CD4-positive, alpha-beta T cell (primary cell): ENCODE measurements around the gene AAMP. TPM values are rescaled to one million over a fixed set of nuclear protein-coding genes. Genes with fewer than 3 reads are reported as not detected.

ENCODE experiments used
- ATAC-seq: fragments of 200-7000 bp; cut with Tn5 transposase; one replicate; pipeline ENCODE4 v1.10.0; 2022; ENCODE audit warnings: mild to moderate bottlenecking; ENCODE audit not compliant: poor library complexity
- CTCF ChIA-PET: fragments of 350-600 bp; sonication (Branson Sonifier 250); formaldehyde crosslinking; loops from one replicate; lab custom pipeline; 2021; ENCODE audit warnings: antibody characterized with exemption, inconsistent platforms; lab: Charles Lee
- POLR2A ChIA-PET: fragments of 350-600 bp; sonication (Branson Sonifier 250); formaldehyde crosslinking; loops from one replicate; lab custom pipeline; 2021; ENCODE audit warnings: antibody characterized with exemption, inconsistent platforms; lab: Charles Lee
- DNase-seq, 14 experiments: peaks; one replicate each; pipeline ENCODE4 v3.0.0-alpha.2; 2013 to 2020; ENCODE audit warnings: mixed read lengths in 2 of 14
- H3K27ac ChIP-seq, 2 donors: one replicate each; pipeline versions ENCODE4 v1.5.1 to v1.7.0; 2013; ENCODE audit warnings: low read length in 2 of 2, low read depth in 1 of 2, mild to moderate bottlenecking in 1 of 2
- H3K27me3 ChIP-seq, 2 experiments: 1 replicate in 1 of 2; 2 replicates in 1 of 2; pipeline versions ENCODE4 v1.6.1 to v1.7.0; 2013; ENCODE audit warnings: low read length in 2 of 2, control low read depth in 1 of 2, mild to moderate bottlenecking in 1 of 2, moderate library complexity in 1 of 2; ENCODE audit not compliant: insufficient read depth in 2 of 2, control insufficient read depth in 1 of 2
- H3K36me3 ChIP-seq: one replicate; pipeline ENCODE4 v1.6.1; 2013; ENCODE audit warnings: low read length, control low read depth; ENCODE audit not compliant: insufficient read depth
- H3K4me1 ChIP-seq: one replicate; pipeline ENCODE4 v1.6.1; 2013; ENCODE audit warnings: low read length, control low read depth; ENCODE audit not compliant: insufficient read depth
- H3K4me3 ChIP-seq: one replicate; pipeline ENCODE4 v1.5.1; 2013; ENCODE audit warnings: mild to moderate bottlenecking, low read length, moderate library complexity
- H3K9me3 ChIP-seq, 2 experiments: 1 replicate in 1 of 2; 2 replicates in 1 of 2; pipeline versions ENCODE4 v1.6.1 to v1.7.0; 2013; ENCODE audit warnings: low read length in 2 of 2, mild to moderate bottlenecking in 2 of 2, control low read depth in 1 of 2, moderate library complexity in 1 of 2; ENCODE audit not compliant: control insufficient read depth in 1 of 2, insufficient read depth in 1 of 2
- H3K27ac Mint-ChIP-seq: one replicate; pipeline ENCODE4 v1.8.0; 2020; ENCODE audit warnings: mixed read lengths
- H3K27me3 Mint-ChIP-seq: one replicate; pipeline ENCODE4 v1.8.0; 2021; ENCODE audit warnings: mixed read lengths
- H3K36me3 Mint-ChIP-seq: one replicate; pipeline ENCODE4 v1.8.0; 2021; ENCODE audit warnings: low read depth, mixed read lengths
- H3K4me1 Mint-ChIP-seq: one replicate; pipeline ENCODE4 v1.8.0; 2021; ENCODE audit warnings: low read depth, mixed read lengths
- H3K4me3 Mint-ChIP-seq: one replicate; pipeline ENCODE4 v1.8.0; 2020; ENCODE audit warnings: mild to moderate bottlenecking, mixed read lengths
- H3K9me3 Mint-ChIP-seq: one replicate; pipeline ENCODE4 v1.8.0; 2020; ENCODE audit warnings: mixed read lengths
- intact Hi-C, 2 experiments: fragments of 100-400 bp; cut with DNase I in 1 of 2; cut with micrococcal nuclease in 1 of 2; formaldehyde crosslinking; loops; one replicate each; pipeline versions ENCODE4 v1.15.1 to v1.9.0; 2023 to 2025; cut with DNase I, micrococcal nuclease
- total RNA-seq, 174 experiments: library from RNA in 2 of 174; stranded (reverse) in 2 of 174; gene quantifications; one replicate each; pipeline ENCODE4 v1.2.3 and lab custom pipeline; 2021 to 2026
- TF ChIP-seq, protein P1 (sequence below): fragments of 200-600 bp; IDR thresholded peaks from one replicate; pipeline ENCODE4 v1.8.0; 2022; ENCODE audit warnings: antibody characterized with exemption, mild to moderate bottlenecking

Gene AAMP
- total RNA-seq, 2 experiments from 2014 or later = 40.2 to 42.5 TPM

GRCh38 chr2:218262631-218263586 is 7.0 kb downstream of the AAMP start:
- no peak overlapping the region for H3K27ac Mint-ChIP-seq
- H3K4me3 ChIP-seq = no peak overlapping the region
- no peak for DNase-seq
- H3K9me3 Mint-ChIP-seq = no peaks in the 10 kb centered on the region
- peaks cover 38% of the 10 kb centered on the region for H3K4me1 ChIP-seq
- peaks cover 49% of the 10 kb centered on the region for H3K36me3 ChIP-seq
- H3K27me3 Mint-ChIP-seq = no peaks in the 10 kb centered on the region
- ATAC-seq = no peak
- ChIA-PET CTCF (no interaction called here), POLR2A (interaction anchor here (0.5 kb wide), 1 partner anchor 34 kb away, joined by 3 read pairs; no protein-coding TSS in a partner anchor)
- no peaks in the 10 kb centered on the region for H3K27me3 ChIP-seq
- H3K36me3 Mint-ChIP-seq = peaks cover 35% of the 10 kb centered on the region
- H3K4me1 Mint-ChIP-seq = peaks cover 15% of the 10 kb centered on the region
- H3K9me3 ChIP-seq = no peaks in the 10 kb centered on the region
- H3K4me3 Mint-ChIP-seq = no peak overlapping the region
- no peak overlapping the region for H3K27ac ChIP-seq
- intact Hi-C loops = no loop called here
- TF ChIP-seq, protein P1, sequence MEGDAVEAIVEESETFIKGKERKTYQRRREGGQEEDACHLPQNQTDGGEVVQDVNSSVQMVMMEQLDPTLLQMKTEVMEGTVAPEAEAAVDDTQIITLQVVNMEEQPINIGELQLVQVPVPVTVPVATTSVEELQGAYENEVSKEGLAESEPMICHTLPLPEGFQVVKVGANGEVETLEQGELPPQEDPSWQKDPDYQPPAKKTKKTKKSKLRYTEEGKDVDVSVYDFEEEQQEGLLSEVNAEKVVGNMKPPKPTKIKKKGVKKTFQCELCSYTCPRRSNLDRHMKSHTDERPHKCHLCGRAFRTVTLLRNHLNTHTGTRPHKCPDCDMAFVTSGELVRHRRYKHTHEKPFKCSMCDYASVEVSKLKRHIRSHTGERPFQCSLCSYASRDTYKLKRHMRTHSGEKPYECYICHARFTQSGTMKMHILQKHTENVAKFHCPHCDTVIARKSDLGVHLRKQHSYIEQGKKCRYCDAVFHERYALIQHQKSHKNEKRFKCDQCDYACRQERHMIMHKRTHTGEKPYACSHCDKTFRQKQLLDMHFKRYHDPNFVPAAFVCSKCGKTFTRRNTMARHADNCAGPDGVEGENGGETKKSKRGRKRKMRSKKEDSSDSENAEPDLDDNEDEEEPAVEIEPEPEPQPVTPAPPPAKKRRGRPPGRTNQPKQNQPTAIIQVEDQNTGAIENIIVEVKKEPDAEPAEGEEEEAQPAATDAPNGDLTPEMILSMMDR = no peak

DNA sequence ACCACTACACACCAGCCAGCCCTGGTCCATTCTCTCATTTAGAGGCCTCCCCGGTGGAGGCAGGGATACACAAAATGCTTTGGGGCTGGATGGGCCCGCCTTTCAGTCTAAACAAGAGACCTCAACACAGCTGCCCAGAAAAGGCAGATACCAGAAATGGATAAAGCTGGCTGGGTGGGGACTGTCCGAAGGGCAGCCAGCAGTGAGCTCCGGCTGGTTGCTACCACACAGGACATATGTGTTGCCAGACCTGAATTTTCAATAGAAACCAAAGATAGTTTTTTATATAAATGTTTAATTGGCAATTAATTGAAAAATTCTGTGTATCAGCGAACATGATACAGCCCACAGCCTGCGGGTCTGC is 7.7 kb downstream of the AAMP start:
- intact Hi-C loops = no loop called here
- H3K4me1 ChIP-seq = peaks cover 39% of the 10 kb centered on the region
- POLR2A ChIA-PET = interaction anchor here (1.6 kb wide), 1 partner anchor 36 kb away, joined by 5 read pairs; no protein-coding TSS in a partner anchor
- TF ChIP-seq, protein P1 = no peak
- DNase-seq (no peak), ATAC-seq (no peak)
- H3K27ac Mint-ChIP-seq = no peak overlapping the region
- no peak overlapping the region for H3K4me3 ChIP-seq
- CTCF ChIA-PET = no interaction called here
- peaks cover 35% of the 10 kb centered on the region for H3K36me3 Mint-ChIP-seq
- H3K27me3 Mint-ChIP-seq = no peaks in the 10 kb centered on the region
- no peaks in the 10 kb centered on the region for H3K9me3 ChIP-seq
- no peak overlapping the region for H3K4me3 Mint-ChIP-seq
- no peak overlapping the region for H3K27ac ChIP-seq
- no peaks in the 10 kb centered on the region for H3K9me3 Mint-ChIP-seq
- H3K27me3 ChIP-seq = no peaks in the 10 kb centered on the region
- peaks cover 16% of the 10 kb centered on the region for H3K4me1 Mint-ChIP-seq
- H3K36me3 ChIP-seq = peaks cover 44% of the 10 kb centered on the region

DNA sequence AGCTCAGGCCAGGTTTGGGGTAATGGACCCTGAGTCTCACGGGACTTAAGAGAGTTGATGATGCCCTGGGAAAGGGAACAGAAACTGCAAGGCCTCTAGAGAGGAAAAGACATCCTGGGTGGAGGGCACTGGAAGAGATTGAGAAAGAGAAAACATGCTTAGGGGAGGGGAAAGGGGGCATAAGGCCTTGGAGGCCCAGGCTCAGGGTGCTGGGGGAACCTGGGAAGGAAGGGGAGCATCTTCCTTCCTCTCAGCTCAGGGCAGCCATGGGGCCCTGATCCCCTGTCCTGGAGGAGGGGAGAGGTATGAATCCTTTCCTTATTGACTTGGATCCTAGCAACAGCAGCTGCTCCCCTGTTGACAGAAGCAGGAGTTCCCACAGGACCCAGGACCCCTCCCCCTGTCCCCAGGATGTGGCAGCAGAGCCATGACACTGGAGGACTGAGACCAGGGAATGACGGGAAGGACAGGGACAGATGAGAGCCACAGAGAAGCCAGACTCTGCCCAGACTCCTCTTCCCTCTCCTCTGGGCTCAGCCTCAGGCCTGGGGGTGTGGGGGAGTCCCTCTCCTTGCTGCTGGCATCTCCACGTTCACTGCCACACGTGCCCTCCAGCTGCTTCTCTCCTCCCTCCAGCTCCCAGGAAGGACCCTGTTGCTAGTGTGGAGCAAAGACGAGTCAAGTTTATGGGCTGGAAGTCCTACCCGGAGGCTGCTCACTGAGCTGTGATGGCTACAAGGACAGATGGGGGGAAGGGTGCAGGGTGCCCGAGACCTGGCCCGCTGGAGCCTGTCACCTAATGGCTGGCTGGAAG is 8.3 kb downstream of the AAMP start:
- H3K36me3 ChIP-seq = peaks cover 38% of the 10 kb centered on the region
- peaks cover 14% of the 10 kb centered on the region for H3K4me1 Mint-ChIP-seq
- no peak overlapping the region for H3K27ac ChIP-seq
- H3K4me3 ChIP-seq = no peak overlapping the region
- H3K36me3 Mint-ChIP-seq = peaks cover 35% of the 10 kb centered on the region
- TF ChIP-seq, protein P1 = no peak
- CTCF ChIA-PET = no interaction called here
- H3K4me3 Mint-ChIP-seq = no peak overlapping the region
- H3K27me3 ChIP-seq = no peaks in the 10 kb centered on the region
- DNase-seq (no peak), ATAC-seq (no peak)
- H3K4me1 ChIP-seq = peaks cover 38% of the 10 kb centered on the region
- intact Hi-C loops = no loop called here
- H3K27me3 Mint-ChIP-seq = no peaks in the 10 kb centered on the region
- POLR2A ChIA-PET = interaction anchor here (0.6 to 1.6 kb wide), 3 partner anchors 8 to 36 kb away, joined by 3 to 6 read pairs (median 5); partner anchors contain the start of genes AAMP and PNKD
- H3K9me3 ChIP-seq = no peaks in the 10 kb centered on the region
- H3K27ac Mint-ChIP-seq = no peak overlapping the region
- H3K9me3 Mint-ChIP-seq = no peaks in the 10 kb centered on the region
